NCI-H128 (cell line): ENCODE data around the gene LINS1.

Source experiments
- DNase-seq: peaks from one replicate; lab custom pipeline; 2025; ENCODE audit not compliant: unreplicated experiment; lab: John Stamatoyannopoulos, UW

LINS1 gene

GRCh38 chr15:100560323-100560722, 41.7 kb downstream of the LINS1 start:
- DNase-seq = no peak

- DNase-seq = no peak
Observed at GRCh38 chr15:100559330-100559729, 42.7 kb downstream of the LINS1 start.

DNA sequence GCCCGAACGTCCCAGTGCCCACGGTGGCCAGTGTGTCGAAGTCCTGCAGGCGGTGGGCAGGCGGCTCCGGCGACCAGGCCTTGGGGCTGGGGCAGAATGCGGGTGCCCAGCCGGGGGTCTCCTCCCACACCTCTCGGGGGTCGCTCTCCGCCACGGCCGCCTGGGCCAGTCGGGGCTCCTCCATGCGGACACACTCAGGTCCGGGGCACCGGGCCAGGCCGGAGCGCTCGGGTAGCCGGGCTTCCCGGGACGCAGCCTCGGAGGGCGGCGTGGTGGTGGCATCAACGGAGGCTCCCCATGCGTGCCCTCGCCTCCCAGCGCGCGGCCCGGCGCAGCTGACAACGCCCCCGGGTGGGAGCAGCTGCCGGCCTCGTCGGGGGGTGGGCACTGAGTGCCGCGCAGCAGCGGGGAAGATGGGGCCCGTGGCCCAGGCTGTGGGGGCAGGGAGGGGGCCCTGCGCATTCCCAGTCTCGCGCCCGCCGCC, 43.2 kb downstream of the LINS1 start:
- no peak for DNase-seq

DNA sequence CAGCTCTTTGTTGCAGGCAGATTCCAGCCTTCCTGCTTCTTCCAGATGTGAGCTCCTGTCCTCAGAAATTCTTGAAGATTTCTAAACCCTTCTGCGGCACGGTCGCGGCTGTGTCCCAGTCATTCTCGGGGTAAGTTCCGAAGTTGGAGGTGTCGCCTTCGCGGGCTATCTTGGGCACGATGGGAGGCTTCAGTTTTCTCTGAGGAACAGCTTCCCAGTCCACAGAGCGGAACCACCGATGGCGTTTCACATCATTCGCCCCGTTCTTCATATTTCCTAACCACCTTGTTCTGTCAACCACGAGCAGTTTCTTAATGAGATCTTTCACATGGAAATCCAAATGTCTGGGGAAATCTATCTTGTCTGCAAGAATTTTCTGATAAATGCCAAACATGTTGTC, 48.5 kb downstream of the LINS1 start:
- DNase-seq = no peak

- DNase-seq = no peak
Observed at GRCh38 chr15:100547961-100548360, 54.0 kb downstream of the LINS1 start.

DNA sequence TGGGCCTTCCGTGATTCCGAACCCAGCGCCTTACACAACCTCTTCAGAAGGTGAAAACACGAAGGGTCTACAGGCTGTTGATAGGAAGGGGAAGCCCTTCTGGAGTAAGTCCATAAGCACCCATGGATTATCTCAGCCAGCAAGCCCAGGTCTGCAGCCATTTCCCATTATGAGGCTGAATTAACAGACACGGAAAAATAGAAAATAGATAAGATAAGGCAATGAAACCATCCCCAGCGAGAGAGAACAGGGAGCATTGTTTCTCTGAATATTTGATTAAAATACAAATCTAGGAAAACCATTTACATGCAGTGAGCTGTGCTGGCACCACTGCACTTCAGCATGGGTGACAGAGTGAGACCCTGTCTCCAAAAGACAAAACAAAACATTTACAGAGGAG, 57.0 kb downstream of the LINS1 start:
- DNase-seq = no peak

DNA sequence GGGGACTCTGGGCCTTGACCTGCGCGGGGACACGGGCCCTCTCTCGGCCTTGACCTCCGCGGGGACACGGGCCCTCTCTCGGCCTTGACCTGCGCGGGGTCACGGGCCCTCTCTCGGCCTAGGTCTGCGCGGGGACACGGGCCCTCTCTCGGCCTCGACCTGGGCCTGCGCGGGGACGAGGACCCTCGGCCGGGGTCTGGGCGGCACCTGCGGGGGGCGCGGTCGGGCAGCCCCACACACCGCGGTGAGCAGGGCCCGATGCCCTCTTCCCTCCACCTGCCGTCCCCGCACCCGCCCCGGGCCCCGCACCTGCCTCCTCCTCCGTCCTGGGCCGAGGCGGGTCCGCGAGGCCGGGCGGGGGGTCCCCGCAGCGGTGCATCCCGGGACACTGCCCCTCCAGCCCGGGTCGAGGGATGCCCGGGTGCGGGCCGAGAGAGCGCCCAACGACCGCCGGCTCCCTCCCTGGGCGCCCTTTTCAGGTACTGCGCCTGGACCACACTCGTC, 57.6 kb downstream of the LINS1 start:
- no peak for DNase-seq

DNA sequence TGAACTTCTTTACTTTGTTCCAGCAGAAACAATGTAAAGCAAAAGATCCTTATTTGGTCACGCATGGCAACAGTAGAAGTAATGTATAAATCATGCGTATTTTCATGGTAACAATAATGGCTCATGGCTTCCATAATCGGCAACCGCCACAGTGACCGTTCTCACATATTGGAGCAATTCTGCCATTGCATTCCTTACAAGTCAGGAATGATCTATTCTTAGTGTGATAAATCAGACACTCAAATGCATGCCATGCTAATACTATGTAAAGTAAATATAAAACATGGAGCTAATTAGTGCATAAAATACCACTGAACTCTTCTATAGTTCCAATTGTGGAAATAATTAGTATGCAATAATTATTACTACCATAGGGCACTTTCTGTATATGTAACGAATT, 59.7 kb downstream of the LINS1 start:
- DNase-seq = no peak

DNA sequence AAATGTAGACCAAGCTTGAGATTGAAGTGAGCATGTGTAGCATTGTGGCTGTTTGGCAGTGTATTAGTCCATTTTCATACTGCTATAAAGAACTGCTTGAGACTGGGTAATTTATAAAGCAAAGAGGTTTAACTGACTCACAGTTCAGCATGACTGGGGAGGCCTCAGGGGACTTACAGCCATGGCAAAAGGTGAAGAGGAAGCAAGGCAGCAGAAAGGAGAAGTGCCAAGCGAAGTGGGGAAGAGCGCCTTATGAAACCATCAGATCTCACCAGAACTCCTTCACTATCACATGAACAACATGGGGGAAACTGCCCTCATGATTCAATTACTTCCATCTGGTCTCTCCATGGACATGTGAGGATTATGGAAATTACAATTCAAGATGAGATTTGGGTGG, 64.7 kb downstream of the LINS1 start:
- no peak for DNase-seq

- DNase-seq = no peak
Observed at GRCh38 chr15:100536733-100537132, 65.3 kb downstream of the LINS1 start.

DNA sequence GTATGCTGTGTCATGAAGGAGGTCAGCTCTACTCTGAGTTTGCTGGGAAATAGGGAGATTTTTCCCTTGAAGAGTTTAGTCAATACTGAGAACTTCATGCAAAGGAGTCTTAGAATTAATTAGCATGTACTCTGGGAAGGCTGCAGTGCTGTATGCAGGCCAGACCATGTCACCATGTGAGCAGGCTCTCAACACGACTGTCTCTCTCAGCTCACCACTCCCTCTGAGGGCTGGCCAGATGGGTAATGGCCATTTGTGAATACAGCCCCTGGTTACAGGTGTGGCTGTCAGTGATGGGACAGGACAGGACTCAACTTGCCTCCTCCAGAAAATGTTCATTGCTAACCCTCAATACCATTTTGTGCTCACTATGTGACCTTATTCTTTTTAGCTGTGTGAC, 68.1 kb downstream of the LINS1 start:
- DNase-seq = no peak

DNA sequence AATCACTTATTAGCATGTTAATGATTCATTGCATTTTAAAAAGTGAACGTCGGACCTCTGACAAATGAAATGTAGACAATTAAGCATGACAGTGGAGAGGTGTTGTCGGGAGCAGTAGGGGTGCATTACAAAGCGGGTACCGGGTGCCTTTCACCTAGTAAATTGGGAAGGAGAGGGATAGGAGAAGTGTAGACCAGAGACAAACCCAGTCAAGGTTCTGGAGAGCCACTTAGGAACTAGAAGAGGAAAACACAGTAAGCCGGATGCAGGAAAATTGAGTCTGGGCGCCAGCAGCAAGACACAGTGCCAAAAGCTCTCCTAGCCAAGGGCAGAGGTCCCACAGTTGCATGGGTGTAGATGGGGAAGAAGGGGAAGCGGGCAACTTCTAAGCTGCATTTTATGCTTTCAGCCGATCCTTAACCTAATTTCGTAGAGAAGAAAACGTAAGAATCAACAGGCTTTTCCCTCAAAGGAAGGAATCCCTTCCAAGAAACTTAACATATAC, 70.1 kb downstream of the LINS1 start:
- no peak for DNase-seq

GRCh38 chr15:100531204-100531603, 70.8 kb downstream of the LINS1 start:
- DNase-seq = no peak

GRCh38 chr15:100529556-100529955, 72.4 kb downstream of the LINS1 start:
- no peak for DNase-seq

- DNase-seq = no peak
Observed at GRCh38 chr15:100528833-100529428, 73.1 kb downstream of the LINS1 start, which contains the start of gene CERS3. TSS of gene CERS3 (minus strand) at chr15:100528950. CDS start at chr15:100501849, 27,101 bp downstream.

- no peak for DNase-seq
Observed at GRCh38 chr15:100526027-100526481, 75.9 kb downstream of the LINS1 start.

DNA sequence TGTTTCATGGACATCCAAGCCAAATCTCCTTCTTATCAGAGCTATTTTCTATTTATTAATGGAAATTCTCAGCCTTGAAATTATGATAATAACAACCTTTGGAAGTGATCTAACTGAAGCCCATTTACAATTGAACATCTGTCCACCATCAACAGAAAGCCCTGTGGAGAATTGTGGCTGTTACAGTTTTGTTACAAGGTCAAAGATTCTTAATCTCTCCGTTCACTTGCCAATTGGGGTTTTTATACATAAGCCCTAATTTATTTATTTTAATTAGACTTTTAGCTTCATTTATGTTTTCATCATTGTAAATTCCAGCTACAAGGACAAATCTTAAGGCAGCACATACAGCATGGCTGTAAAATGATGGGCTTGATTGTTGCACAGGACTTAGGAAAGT, 76.5 kb downstream of the LINS1 start:
- no peak for DNase-seq

DNA sequence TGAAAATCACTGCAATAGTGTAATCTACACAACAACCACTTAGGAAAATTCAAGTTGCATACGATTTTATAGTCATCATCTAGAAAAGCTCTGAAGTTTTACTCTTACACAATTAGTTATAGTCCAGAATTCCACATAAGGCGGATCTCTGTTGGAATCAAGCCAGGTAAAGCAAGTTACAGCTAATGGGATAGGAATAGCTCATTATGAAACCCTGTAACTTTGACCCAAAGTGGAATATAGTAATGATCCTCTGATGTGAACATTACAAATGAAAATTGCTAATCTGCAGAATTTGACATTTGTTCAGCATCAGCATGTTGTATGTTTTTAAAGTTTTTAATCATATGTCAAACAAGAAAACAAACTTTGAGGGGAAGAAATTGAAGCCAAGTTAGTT, 77.7 kb downstream of the LINS1 start:
- no peak for DNase-seq

DNA sequence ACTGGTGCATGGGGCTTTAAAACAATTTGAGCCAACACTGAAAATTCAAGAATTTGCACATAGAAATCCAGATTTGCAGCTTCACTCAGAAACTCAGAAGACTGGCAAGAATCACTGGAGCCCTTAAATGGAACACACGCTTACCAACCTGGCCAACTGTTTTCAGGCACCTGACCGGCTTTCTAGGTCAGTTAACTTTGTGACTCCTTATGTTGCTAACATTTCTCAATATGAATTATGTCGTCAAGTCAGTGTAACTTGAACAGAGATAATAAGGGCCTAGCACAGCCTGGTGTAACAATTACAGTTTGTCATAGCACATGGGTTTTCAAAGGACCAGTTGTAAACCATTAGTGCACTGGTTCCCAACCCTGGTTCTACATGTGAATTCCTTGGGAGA, 80.1 kb downstream of the LINS1 start:
- no peak for DNase-seq

- no peak for DNase-seq
Observed at GRCh38 chr15:100520132-100520921, 81.7 kb downstream of the LINS1 start.

DNA sequence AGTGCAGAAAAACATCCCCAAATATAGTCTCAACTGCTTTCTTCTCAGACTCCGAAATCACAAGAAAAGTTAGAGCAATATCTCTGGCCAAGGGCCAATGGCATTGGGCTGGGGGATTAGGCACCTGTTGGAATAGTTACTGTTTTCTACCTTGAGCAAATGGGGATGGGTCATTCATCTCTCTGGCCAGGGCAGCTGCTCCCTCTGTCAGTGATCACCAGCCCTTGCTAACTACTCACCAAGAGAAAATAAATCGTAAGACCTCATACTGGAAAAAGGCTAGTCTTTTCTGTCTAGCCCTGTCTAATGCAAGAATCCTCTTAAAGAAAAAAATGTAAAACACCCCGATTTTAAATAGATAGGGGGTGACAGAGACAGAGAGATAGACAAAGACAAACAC, 84.1 kb downstream of the LINS1 start:
- no peak for DNase-seq
